Hematopoietic multipotent progenitor cell treated with erythropoietin and hydrocortisone succinate and interleukin-3 and kit ligand, for 8 days (in vitro differentiated cells): ENCODE measurements around the gene CFAP57.

Source experiments
- DNase-seq: peaks from one replicate; pipeline ENCODE4 v3.0.0-alpha.2; 2015

The CFAP57 gene

DNA sequence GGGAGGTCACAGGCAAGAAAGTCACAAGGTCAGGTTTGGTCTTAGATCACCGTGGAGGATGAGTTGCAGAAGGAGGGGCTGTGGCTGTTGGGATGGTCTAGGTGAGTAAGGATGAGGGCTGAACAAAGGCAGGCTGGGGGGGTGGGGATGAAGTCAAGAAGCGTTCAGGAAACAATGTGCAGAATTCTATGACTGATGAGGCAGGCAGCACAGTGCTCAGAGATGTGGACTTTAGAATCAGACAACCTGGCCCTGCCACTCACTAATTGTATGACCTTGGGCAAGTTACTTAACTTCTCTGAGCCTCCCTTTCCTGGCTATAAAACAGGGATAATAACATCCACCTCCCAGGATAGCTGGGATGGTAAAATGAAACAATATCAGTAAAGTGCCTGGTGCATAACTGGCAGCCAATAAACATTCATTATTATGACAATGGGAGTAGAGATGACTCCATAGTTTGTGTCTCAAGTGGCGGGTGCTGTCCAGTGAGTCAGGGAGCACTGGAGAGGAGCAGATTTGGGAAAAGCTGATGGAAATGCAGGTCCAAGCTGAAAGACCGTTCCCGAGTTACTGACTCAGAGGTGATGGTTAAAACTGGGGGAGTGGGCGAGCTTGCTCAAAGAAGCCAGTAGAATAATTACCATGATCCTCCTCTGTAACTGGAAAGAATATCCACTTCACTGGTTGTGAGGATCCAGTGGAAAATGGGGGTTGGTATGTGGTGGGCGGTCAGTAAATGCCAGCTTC lies 130.8 kb downstream of the CFAP57 start:
- no peak for DNase-seq

DNA sequence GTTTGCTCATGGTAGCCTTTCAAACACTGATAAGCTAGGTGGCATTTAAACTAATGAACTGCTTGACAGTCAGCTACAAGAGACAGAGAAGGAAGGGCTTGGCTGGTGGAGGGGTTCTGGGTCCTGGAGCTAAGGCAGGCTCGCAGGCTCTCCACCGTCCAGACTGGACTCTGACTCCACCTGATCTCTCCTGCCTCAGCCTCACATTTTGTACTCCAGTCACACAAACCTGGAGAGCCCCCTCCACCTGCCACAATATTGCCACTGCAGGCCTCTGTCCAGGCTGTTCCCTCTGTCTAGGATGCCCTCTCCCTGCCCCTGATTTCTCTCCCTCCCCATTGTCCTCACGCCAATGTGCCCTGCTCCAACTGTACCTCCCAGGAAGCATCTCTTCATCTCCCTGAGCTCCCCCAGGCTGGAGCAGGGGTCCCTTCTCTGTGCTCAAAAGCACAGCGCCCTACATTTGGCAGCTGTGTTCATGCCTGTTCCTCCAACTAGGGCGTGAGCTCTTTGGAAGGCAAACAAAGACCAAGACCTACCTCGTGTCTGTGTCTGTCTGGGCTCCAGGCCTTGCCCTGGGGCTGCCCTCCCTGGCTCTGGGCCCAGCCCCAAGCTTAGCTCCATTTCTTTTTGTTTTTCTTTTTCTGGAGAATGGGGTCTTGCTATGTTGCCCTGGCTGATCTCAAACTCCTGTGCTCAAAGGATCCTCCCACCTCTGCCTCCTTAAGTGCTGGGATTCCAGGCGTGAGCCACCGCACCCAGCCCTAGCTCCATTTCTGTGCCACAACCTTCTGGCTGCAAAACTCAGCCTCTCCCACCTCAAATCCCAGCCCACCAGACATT lies 131.6 kb downstream of the CFAP57 start:
- no peak for DNase-seq
